Stomach (tissue), 9 donors: ENCODE results near the gene STK32C. TPM values are rescaled to one million over a fixed set of nuclear protein-coding genes. Genes with fewer than 3 reads are reported as not detected.

Experiments used
- DNase-seq, 2 donors: peaks; one replicate each; pipeline versions ENCODE4 v3.0.0 to v3.0.0-alpha.2; 2013 to 2019
- H3K27ac ChIP-seq, 5 donors: fragments of 200-600 bp in 4 of 5; sonication (generic) in 4 of 5; one replicate each; pipeline ENCODE4 v1.5.1; 2013 to 2019; ENCODE audit warnings: mild to moderate bottlenecking in 1 of 5, moderate library complexity in 1 of 5
- H3K27me3 ChIP-seq, 3 donors: fragments of 200-600 bp; sonication (generic); one replicate each; pipeline ENCODE4 v1.5.1; 2017 to 2019; ENCODE audit warnings: mixed run types in 1 of 3
- H3K36me3 ChIP-seq, 4 donors: fragments of 200-600 bp; sonication (generic); 1 replicate in 3 of 4; 2 replicates in 1 of 4; pipeline ENCODE4 v1.5.1; 2016 to 2019
- H3K4me1 ChIP-seq, 4 donors: fragments of 200-600 bp; sonication (generic); one replicate each; pipeline ENCODE4 v1.5.1; 2016 to 2019
- H3K4me3 ChIP-seq, 4 donors: fragments of 200-600 bp; sonication (generic) in 3 of 4; one replicate each; pipeline ENCODE4 v1.5.1; 2016 to 2019; ENCODE audit warnings: mild to moderate bottlenecking in 1 of 4
- H3K9me3 ChIP-seq, 4 donors: fragments of 200-600 bp; sonication (generic); one replicate each; pipeline ENCODE4 v1.5.1; 2016 to 2019
- CTCF ChIP-seq, 7 experiments: fragments of 450-650 bp in 4 of 7; fragments of 200-600 bp in 3 of 7; sonication (generic) in 3 of 7; IDR thresholded peaks; one replicate each; pipeline ENCODE4 v1.5.1; 2016 to 2019; ENCODE audit warnings: antibody characterized with exemption in 7 of 7, control low read depth in 2 of 7, mild to moderate bottlenecking in 1 of 7
- EP300 ChIP-seq: sonication (generic); formaldehyde crosslinking; IDR thresholded peaks from one replicate; pipeline ENCODE4 v1.6.1; 2017; ENCODE audit warnings: antibody characterized with exemption
- POLR2A ChIP-seq, 4 donors: fragments of 450-650 bp; IDR thresholded peaks; one replicate each; pipeline ENCODE4 v1.6.1; 2016; ENCODE audit warnings: antibody characterized with exemption in 4 of 4, control low read depth in 2 of 4, mild to moderate bottlenecking in 1 of 4, moderate library complexity in 1 of 4
- POLR2AphosphoS5 ChIP-seq, 3 donors: sonication (generic); formaldehyde crosslinking; IDR thresholded peaks; one replicate each; pipeline ENCODE4 v1.6.1; 2016; ENCODE audit warnings: antibody characterized with exemption in 3 of 3
- WGBS, 5 donors: extraction: QIAGEN DNeasy Blood & Tissue Kit in 3 of 5; methylation state at CpG; one replicate each; pipeline versions ENCODE4 v1.1.5 to v1.1.7; 2013 to 2018; 5-methylcytosine and 5-hydroxymethylcytosine counted together
- intact Hi-C: fragments of 100-400 bp; cut with DNase I; formaldehyde crosslinking; loops from one replicate; pipeline ENCODE4 v1.15.1; 2023; ENCODE audit warnings: low total_unique reads
- polyA plus RNA-seq, 3 donors: library from polyadenylated mRNA; stranded (reverse); fragments of 200-250 nt; gene quantifications; one replicate each; pipeline ENCODE4 v1.2.3, GENCODE V29; 2013
- total RNA-seq, 5 donors: library from RNA; depleted of rRNA; stranded (reverse); fragments of >200 nt; gene quantifications; one replicate each; pipeline versions ENCODE4 v1.1.0 to v1.2.3, GENCODE V29; 2014 to 2016
- donor health status: healthy with polysubstance abuse.
- donor health status: Bipolar disorder and iron deficiency.
- donor health status: healthy.

The STK32C gene
- total and polyA plus RNA-seq, 8 donors = 1.6 to 71.0 (median 7.9) TPM; not detected in 1

GRCh38 chr10:132344386-132344785, 36.6 kb upstream of the STK32C start:
- WGBS, 5 donors = 83 to 93% (median 89%) methylated on average over 6 of the region's 6 CpGs
- intact Hi-C loops = no loop called here

GRCh38 chr10:132342553-132342952, 34.8 kb upstream of the STK32C start:
- H3K4me3 ChIP-seq = no peak overlapping the region
- H3K36me3 ChIP-seq = peaks cover 0 to 82% (median 57%) of the 10 kb centered on the region in 4 donors
- H3K4me1 ChIP-seq = peaks cover 0 to 4% (median 2%) of the 10 kb centered on the region in 4 donors
- TF ChIP-seq CTCF (IDR thresholded peaks at IDR 0.05) (no peak), POLR2AphosphoS5 (IDR thresholded peaks at IDR 0.05) (no peak), EP300 (no peak)
- intact Hi-C loops = no loop called here
- no peak for DNase-seq
- no peaks in the 10 kb centered on the region for H3K9me3 ChIP-seq
- H3K27ac ChIP-seq = no peak overlapping the region
- 94 to 98% (median 95%) methylated on average over 7 of the region's 7 CpGs for WGBS, 5 donors
- H3K27me3 ChIP-seq = no peaks in the 10 kb centered on the region

More at GRCh38 chr10:132344386-132344785, 36.6 kb upstream of the STK32C start:
- H3K27me3 ChIP-seq = no peaks in the 10 kb centered on the region
- H3K4me1 ChIP-seq = no peaks in the 10 kb centered on the region
- peaks cover 0 to 83% (median 65%) of the 10 kb centered on the region in 4 donors for H3K36me3 ChIP-seq
- H3K27ac ChIP-seq = no peak overlapping the region
- H3K4me3 ChIP-seq = no peak overlapping the region
- TF ChIP-seq POLR2AphosphoS5 (IDR thresholded peaks at IDR 0.05) = no peak
- no peak for TF ChIP-seq CTCF (IDR thresholded peaks at IDR 0.05)
- TF ChIP-seq POLR2A (IDR thresholded peaks at IDR 0.05) = no peak
- no peak for TF ChIP-seq EP300
- DNase-seq = no peak
- H3K9me3 ChIP-seq = no peaks in the 10 kb centered on the region

GRCh38 chr10:132341781-132342180, 34.0 kb upstream of the STK32C start:
- DNase-seq = no peak
- TF ChIP-seq CTCF (IDR thresholded peaks at IDR 0.05) (no peak), POLR2AphosphoS5 (IDR thresholded peaks at IDR 0.05) (no peak), POLR2A (IDR thresholded peaks at IDR 0.05) (no peak), EP300 (no peak)

GRCh38 chr10:132341017-132341416, 33.3 kb upstream of the STK32C start:
- peaks cover 5 to 14% (median 7%) of the 10 kb centered on the region in 4 donors for H3K4me1 ChIP-seq
- H3K4me3 ChIP-seq = no peak overlapping the region
- DNase-seq = no peak
- no peak overlapping the region for H3K27ac ChIP-seq
- TF ChIP-seq POLR2A (IDR thresholded peaks at IDR 0.05) = no peak
- no peak for TF ChIP-seq POLR2AphosphoS5 (IDR thresholded peaks at IDR 0.05)
- TF ChIP-seq EP300 = no peak
- TF ChIP-seq CTCF (IDR thresholded peaks at IDR 0.05) = no peak
- WGBS, 5 donors = 91 to 97% (median 96%) methylated on average over 6 of the region's 6 CpGs
- H3K36me3 ChIP-seq = peaks cover 0 to 74% (median 56%) of the 10 kb centered on the region in 4 donors
- intact Hi-C loops = no loop called here
- H3K9me3 ChIP-seq = no peaks in the 10 kb centered on the region
- H3K27me3 ChIP-seq = no peaks in the 10 kb centered on the region

More at GRCh38 chr10:132341781-132342180, 34.0 kb upstream of the STK32C start:
- WGBS, 5 donors = 92 to 100% (median 95%) methylated on average over 4 of the region's 4 CpGs
- Histone ChIP-seq H3K27me3 (no peaks in the 10 kb centered on the region), H3K27ac (no peak overlapping the region), H3K4me1 (peaks cover 0 to 8% (median 3%) of the 10 kb centered on the region in 4 donors), H3K36me3 (peaks cover 0 to 82% (median 57%) of the 10 kb centered on the region in 4 donors), H3K4me3 (no peak overlapping the region), H3K9me3 (no peaks in the 10 kb centered on the region)
- intact Hi-C loops = no loop called here
